ENCODE measurements around the gene CYP2W1.
"Not testable (repeated sequence)": the region's sequence is repeated elsewhere in the genome, so short reads cannot be mapped to it uniquely, and the experiment has no call there.

Gene CYP2W1, protein sequence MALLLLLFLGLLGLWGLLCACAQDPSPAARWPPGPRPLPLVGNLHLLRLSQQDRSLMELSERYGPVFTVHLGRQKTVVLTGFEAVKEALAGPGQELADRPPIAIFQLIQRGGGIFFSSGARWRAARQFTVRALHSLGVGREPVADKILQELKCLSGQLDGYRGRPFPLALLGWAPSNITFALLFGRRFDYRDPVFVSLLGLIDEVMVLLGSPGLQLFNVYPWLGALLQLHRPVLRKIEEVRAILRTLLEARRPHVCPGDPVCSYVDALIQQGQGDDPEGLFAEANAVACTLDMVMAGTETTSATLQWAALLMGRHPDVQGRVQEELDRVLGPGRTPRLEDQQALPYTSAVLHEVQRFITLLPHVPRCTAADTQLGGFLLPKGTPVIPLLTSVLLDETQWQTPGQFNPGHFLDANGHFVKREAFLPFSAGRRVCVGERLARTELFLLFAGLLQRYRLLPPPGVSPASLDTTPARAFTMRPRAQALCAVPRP

DNA sequence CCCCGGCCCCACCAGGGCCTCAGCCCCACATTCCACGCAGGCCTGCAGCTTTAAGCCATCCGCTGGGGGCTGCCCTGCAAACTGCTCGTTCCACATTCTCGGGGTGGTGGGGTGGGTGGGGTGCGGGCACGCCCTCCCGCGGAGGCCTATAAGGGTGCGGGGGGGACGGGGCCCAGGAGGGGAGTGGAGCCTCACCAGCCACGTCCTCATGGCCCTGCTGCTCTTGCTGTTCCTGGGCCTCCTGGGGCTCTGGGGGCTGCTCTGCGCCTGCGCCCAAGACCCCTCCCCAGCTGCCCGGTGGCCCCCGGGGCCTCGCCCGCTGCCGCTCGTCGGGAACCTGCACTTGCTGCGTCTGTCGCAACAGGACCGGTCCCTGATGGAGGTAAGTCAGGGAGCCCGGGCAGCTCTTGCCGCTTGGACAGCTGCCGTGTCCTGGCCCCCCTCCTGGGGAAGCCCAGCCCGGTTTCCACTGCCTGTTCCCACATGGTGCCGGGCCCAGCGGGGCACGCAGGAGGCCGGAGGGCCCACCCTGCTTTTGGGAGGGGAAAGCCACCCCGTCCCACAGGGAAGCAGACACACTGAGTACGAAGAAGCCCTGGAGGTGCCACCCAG is at the start of gene CYP2W1:
TSS of gene CYP2W1 (plus strand) at position 178 of the 612 bp plus-strand sequence. CDS start at position 209, 31 bp downstream.
- DNase-seq (ENCODE audit: low spot score in 2 of 2): no peak
- no peak for ATAC-seq (ENCODE audit: low read depth)
- Mint-ChIP-seq H3K36me3 (no peaks in the 10 kb centered on the region), H3K27me3 (peaks cover 10% of the 10 kb centered on the region), H3K27ac (no peak within 1 kb of the TSS), H3K9me3 (no peaks in the 10 kb centered on the region), H3K4me1 (peaks cover 3% of the 10 kb centered on the region), H3K4me3 (no peak within 1 kb of the TSS)

- H3K4me1 Mint-ChIP-seq: peaks cover 4% of the 10 kb centered on the region
- no peak overlapping the region for H3K27ac Mint-ChIP-seq
- peaks cover 2% of the 10 kb centered on the region for H3K36me3 Mint-ChIP-seq
- no peak overlapping the region for H3K4me3 Mint-ChIP-seq
- H3K9me3 Mint-ChIP-seq: peaks cover 2% of the 10 kb centered on the region
- DNase-seq (ENCODE audit: low spot score in 2 of 2) (no peak), ATAC-seq (ENCODE audit: low read depth) (no peak)
- H3K27me3 Mint-ChIP-seq: no peaks in the 10 kb centered on the region
Measured at GRCh38 chr7:934469-935163, 48.4 kb upstream of the CYP2W1 start.

DNA sequence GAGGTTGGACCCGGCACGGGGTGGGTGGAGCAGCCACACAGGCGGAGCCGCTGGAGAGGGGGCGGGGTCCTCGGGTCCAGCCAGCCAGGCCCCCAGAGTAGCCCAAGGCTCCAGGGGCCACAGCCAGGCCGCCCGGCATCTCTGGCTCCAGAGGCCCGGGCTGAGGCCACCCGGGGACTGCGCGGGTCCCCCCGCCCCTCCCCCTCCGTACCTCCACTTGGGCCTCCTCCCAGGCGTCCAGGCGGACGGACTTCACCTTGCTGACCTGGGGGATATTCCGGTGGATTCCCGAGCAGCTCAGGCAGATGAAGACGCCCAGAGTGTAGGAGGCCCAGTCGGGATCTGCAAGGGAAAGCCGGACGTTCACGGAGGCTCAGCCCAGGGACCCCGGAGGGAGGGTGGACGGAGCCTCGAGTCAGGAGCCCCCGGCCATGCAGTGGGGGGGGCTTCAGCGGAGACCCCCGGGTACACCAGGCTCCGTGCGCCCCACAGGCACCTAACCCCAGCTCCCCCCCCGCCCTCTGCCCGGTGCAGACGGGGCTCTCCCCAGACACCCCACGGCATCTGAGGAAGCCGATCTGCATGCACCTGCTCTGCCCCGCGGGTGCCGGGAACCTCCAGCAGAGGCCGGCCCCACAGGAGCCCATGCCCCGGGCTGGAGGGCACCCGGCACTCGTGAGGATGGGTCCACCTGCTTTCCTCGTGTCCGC is 47.7 kb upstream of the CYP2W1 start:
- Mint-ChIP-seq H3K4me1 (no peaks in the 10 kb centered on the region), H3K27me3 (no peaks in the 10 kb centered on the region), H3K27ac (no peak overlapping the region), H3K36me3 (peaks cover 2% of the 10 kb centered on the region), H3K9me3 (peaks cover 2% of the 10 kb centered on the region), H3K4me3 (no peak overlapping the region)
- DNase-seq (ENCODE audit: low spot score in 2 of 2): no peak
- no peak for ATAC-seq (ENCODE audit: low read depth)

DNA sequence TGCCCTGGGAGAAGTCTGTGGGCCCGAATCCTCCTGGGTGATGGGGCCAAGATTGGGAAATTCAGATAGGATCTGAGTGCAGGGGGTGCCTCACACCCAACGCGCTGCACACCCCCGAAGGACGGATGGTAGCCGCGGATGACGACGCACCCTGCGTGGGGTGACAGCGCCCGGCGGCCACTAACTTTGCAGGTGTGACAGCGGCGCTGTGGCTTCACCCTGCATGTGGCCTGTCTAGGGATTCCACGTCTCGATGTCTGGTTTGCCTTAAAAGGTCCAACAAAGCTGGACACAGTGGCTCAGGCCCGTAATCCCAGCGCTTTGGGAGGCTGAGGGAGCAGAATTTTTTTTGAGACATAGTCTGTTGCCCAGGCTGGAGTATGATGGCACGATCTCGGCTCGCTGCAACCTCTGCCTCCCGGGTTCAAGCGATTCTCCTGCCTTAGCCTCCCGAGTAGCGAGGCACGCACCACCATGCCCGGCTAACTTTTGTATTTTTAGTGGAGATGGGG is 47.1 kb upstream of the CYP2W1 start:
- Mint-ChIP-seq H3K27me3 (no peaks in the 10 kb centered on the region), H3K4me1 (peaks cover under 1% of the 10 kb centered on the region), H3K36me3 (peaks cover 2% of the 10 kb centered on the region), H3K9me3 (peaks cover 2% of the 10 kb centered on the region), H3K27ac (no peak overlapping the region), H3K4me3 (peak overlapping the region; percentile 25)
- ATAC-seq (ENCODE audit: low read depth) (no peak), DNase-seq (ENCODE audit: low spot score in 2 of 2) (no peak)

GRCh38 chr7:936386-937054 is 46.5 kb upstream of the CYP2W1 start:
- no peaks in the 10 kb centered on the region for H3K27me3 Mint-ChIP-seq
- peaks cover 3% of the 10 kb centered on the region for H3K4me1 Mint-ChIP-seq
- no peak for ATAC-seq (ENCODE audit: low read depth)
- DNase-seq (ENCODE audit: low spot score in 2 of 2): no peak
- H3K27ac Mint-ChIP-seq: no peak overlapping the region
- peaks cover 3% of the 10 kb centered on the region for H3K9me3 Mint-ChIP-seq
- peaks cover 2% of the 10 kb centered on the region for H3K36me3 Mint-ChIP-seq
- peak overlapping the region; percentile 25 for H3K4me3 Mint-ChIP-seq

DNA sequence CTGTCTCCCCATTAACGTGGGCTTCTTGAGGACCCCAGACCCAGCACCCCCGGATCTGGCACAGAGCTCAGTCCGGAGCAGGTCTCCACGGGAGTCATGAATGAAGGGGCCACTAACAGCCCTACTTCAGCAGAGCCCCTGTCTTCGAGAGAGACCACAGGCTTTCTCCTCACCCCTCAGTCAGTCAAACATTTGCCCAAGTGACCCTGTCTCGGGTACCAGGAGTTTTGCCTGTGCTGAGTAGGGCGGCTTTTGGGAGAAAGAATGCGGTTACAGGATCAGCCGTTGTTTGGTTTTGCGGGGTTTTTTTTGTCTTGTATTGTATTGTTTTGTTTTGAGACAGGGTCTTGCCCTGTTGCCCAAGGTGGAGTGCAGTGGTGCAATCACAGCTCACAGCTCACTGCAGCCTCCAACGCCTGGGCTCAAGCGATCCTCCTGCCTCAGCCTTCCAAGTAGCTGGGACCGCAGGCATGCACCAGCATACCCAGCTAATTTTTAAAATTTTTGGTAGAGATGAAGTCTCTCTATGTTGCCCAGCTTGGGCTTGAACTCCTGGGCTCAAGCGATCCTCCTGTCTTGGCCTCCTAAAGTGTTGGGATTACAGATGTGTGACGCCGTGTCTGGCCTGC is 45.0 kb upstream of the CYP2W1 start:
- peaks cover 2% of the 10 kb centered on the region for H3K27me3 Mint-ChIP-seq

DNA sequence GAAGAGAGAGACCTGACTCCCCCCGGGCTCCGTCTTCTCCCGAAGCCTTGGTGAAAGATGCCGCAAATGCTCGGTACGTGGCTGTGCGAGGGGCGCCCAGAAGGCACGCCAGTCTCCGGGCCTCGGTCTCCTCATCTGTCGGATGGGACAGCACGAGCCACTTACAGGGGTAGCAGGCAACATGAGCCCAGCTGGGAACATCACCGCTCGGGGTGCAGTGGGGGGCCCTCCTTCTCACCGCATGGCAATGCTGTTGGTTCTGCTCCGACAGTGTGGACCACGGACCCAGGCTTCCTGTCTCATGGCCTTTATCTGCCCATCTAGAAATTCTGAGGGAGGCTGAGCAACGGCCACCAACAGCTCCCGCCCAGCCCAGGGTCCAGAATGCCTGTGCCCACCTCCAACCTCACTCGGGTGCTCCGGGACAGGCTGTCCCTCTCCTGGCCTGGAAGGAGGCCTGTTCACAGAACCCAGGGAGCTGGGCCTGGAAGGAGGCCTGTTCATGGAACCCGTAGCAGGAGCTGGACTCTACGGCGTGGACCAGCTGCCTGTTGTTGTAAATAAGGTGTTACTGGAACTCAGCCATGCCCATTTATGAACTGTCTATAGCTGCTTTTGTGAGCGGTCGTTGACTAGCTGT is 44.3 kb upstream of the CYP2W1 start:
- no peak for ATAC-seq (ENCODE audit: low read depth)

More for the DNA sequence above, 45.0 kb upstream of the CYP2W1 start:
- peaks cover 6% of the 10 kb centered on the region for H3K9me3 Mint-ChIP-seq
- H3K4me1 Mint-ChIP-seq: peaks cover 3% of the 10 kb centered on the region
- H3K27ac Mint-ChIP-seq: no peak overlapping the region
- ATAC-seq (ENCODE audit: low read depth): no peak
- DNase-seq (ENCODE audit: low spot score in 2 of 2): no peak
- no peak overlapping the region for H3K4me3 Mint-ChIP-seq
- no peaks in the 10 kb centered on the region for H3K36me3 Mint-ChIP-seq

DNA sequence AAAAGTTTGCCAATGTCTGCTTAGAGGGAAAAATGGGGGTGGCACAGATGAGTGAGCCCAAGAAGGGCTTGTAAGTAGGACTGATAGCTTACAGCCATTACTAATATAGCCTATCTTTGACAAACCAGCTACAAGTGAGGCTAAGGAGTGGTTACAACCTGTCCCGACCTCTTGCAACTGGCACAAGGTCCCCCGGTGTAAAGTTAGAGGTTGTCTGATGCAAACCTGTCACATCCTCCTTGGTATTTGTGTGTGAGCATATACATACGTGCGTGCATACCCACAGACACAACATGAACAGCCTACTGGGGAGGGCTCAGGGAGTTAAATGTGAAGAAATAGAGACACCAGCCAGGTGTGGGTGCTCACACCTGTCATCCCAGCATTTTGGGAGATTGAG is 43.1 kb upstream of the CYP2W1 start:
- Mint-ChIP-seq H3K27me3 (peaks cover 2% of the 10 kb centered on the region), H3K4me1 (peaks cover 3% of the 10 kb centered on the region), H3K9me3 (peaks cover 6% of the 10 kb centered on the region), H3K27ac (no peak overlapping the region), H3K4me3 (no peak overlapping the region), H3K36me3 (no peaks in the 10 kb centered on the region)
- ATAC-seq (ENCODE audit: low read depth): no peak
- DNase-seq (ENCODE audit: low spot score in 2 of 2): no peak

More for the DNA sequence above, 44.3 kb upstream of the CYP2W1 start:
- DNase-seq (ENCODE audit: low spot score in 2 of 2): no peak
- no peak overlapping the region for H3K4me3 Mint-ChIP-seq
- H3K9me3 Mint-ChIP-seq: peaks cover 6% of the 10 kb centered on the region
- H3K4me1 Mint-ChIP-seq: peaks cover 3% of the 10 kb centered on the region
- H3K27ac Mint-ChIP-seq: no peak overlapping the region
- no peaks in the 10 kb centered on the region for H3K36me3 Mint-ChIP-seq
- H3K27me3 Mint-ChIP-seq: peaks cover 2% of the 10 kb centered on the region

GRCh38 chr7:940599-941408 is 42.2 kb upstream of the CYP2W1 start:
- Mint-ChIP-seq H3K27ac (no peak overlapping the region), H3K27me3 (peaks cover 2% of the 10 kb centered on the region), H3K9me3 (peaks cover 6% of the 10 kb centered on the region), H3K4me3 (no peak overlapping the region), H3K4me1 (peaks cover 3% of the 10 kb centered on the region), H3K36me3 (no peaks in the 10 kb centered on the region)
- DNase-seq (ENCODE audit: low spot score in 2 of 2) (no peak), ATAC-seq (ENCODE audit: low read depth) (no peak)

- not testable (repeated sequence) for H3K4me3 Mint-ChIP-seq; H3K4me1 Mint-ChIP-seq; H3K27me3 Mint-ChIP-seq; ATAC-seq (ENCODE audit: low read depth); H3K27ac Mint-ChIP-seq; H3K36me3 Mint-ChIP-seq; DNase-seq (ENCODE audit: low spot score in 2 of 2); H3K9me3 Mint-ChIP-seq
Measured at GRCh38 chr7:943793-944192, 39.2 kb upstream of the CYP2W1 start.

GRCh38 chr7:944744-945143 is 38.2 kb upstream of the CYP2W1 start:
- Mint-ChIP-seq H3K9me3 (peaks cover 6% of the 10 kb centered on the region), H3K4me1 (peaks cover 14% of the 10 kb centered on the region), H3K27me3 (peaks cover 4% of the 10 kb centered on the region), H3K4me3 (no peak overlapping the region), H3K27ac (no peak overlapping the region), H3K36me3 (no peaks in the 10 kb centered on the region)
- ATAC-seq (ENCODE audit: low read depth) (no peak), DNase-seq (ENCODE audit: low spot score in 2 of 2) (no peak)

- Mint-ChIP-seq H3K27me3 (peaks cover 4% of the 10 kb centered on the region), H3K27ac (no peak overlapping the region), H3K4me1 (peaks cover 14% of the 10 kb centered on the region), H3K36me3 (no peaks in the 10 kb centered on the region), H3K9me3 (peaks cover 5% of the 10 kb centered on the region), H3K4me3 (no peak overlapping the region)
- DNase-seq (ENCODE audit: low spot score in 2 of 2) (no peak), ATAC-seq (ENCODE audit: low read depth) (no peak)
Measured at GRCh38 chr7:945147-945555, 37.8 kb upstream of the CYP2W1 start.
